HEK293T (cell line): Measurements from ENCODE around the gene EVC2.

ENCODE experiments used
- ARNT ChIP-seq: fragments of 450-650 bp; IDR thresholded peaks from 2 replicates; pipeline ENCODE4 v1.6.1; 2017; ENCODE audit warnings: mild to moderate bottlenecking
- BHLHE40 ChIP-seq: fragments of 450-650 bp; IDR thresholded peaks from 2 replicates; pipeline ENCODE4 v1.6.1; 2016; ENCODE audit warnings: mild to moderate bottlenecking, moderate library complexity, borderline replicate concordance
- CTBP1 ChIP-seq: fragments of 450-650 bp; IDR thresholded peaks from 2 replicates; pipeline ENCODE4 v1.6.1; 2016; ENCODE audit warnings: borderline replicate concordance
- ELF4 ChIP-seq: fragments of 450-650 bp; IDR thresholded peaks from 2 replicates; pipeline ENCODE4 v1.6.1; 2017; ENCODE audit warnings: antibody characterized with exemption
- FOXA1 ChIP-seq: fragments of 450-650 bp; IDR thresholded peaks from 2 replicates; pipeline ENCODE4 v1.6.1; 2016; ENCODE audit warnings: mild to moderate bottlenecking
- FOXK2 ChIP-seq: fragments of 450-650 bp; IDR thresholded peaks from 2 replicates; pipeline ENCODE4 v1.6.1; 2016; ENCODE audit warnings: mild to moderate bottlenecking
- FOXM1 ChIP-seq: fragments of 450-650 bp; IDR thresholded peaks from 2 replicates; pipeline ENCODE4 v1.6.1; 2017; ENCODE audit warnings: mild to moderate bottlenecking, borderline replicate concordance
- HDGF ChIP-seq: fragments of 450-650 bp; IDR thresholded peaks from 2 replicates; pipeline ENCODE4 v1.6.1; 2017; ENCODE audit warnings: antibody characterized with exemption, borderline replicate concordance
- L3MBTL2 ChIP-seq: fragments of 450-650 bp; conservative IDR thresholded peaks from 2 replicates; pipeline ENCODE4 v1.6.1; 2016; ENCODE audit warnings: mild to moderate bottlenecking
- LEF1 ChIP-seq: fragments of 450-650 bp; IDR thresholded peaks from 2 replicates; pipeline ENCODE4 v1.6.1; 2017; ENCODE audit warnings: mild to moderate bottlenecking, borderline replicate concordance
- SP1 ChIP-seq: fragments of 450-650 bp; IDR thresholded peaks from 2 replicates; pipeline ENCODE4 v1.6.1; 2017
- SUZ12 ChIP-seq: fragments of 450-650 bp; IDR thresholded peaks from 2 replicates; pipeline ENCODE4 v1.6.1; 2016; ENCODE audit warnings: mild to moderate bottlenecking
- TARDBP ChIP-seq: fragments of 450-650 bp; IDR thresholded peaks from 2 replicates; pipeline ENCODE4 v1.6.1; 2016
- TF ChIP-seq, protein P1 (sequence below): fragments of 450-650 bp; IDR thresholded peaks from 2 replicates; pipeline ENCODE4 v1.6.1; 2016

DNA sequence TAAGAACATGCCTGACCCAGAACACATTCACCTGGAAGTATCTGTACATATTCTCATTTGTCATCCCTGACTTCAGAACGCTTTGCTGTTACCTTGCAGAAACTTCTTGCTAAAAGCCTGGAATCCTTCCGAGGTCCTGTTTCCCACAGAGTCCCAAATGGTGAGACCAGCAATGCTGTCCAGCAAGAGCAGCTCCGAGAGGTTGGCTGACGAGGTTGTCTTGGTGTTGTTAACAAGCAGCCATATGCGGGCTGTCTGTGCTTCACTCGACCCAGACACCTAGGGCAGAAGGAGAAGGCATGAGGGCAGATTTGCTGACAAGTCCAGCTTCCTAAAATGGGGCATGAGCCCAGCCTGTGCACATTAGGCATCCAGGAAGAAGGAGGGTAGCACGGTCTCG, 19.3 kb downstream of the EVC2 start:
- TF ChIP-seq ARNT (no peak), TARDBP (no peak), SP1 (no peak), FOXK2 (no peak), BHLHE40 (no peak), SUZ12 (no peak), LEF1 (no peak), FOXM1 (no peak), CTBP1 (no peak), L3MBTL2 (no peak), FOXA1 (no peak), ELF4 (no peak), HDGF (no peak)
- TF ChIP-seq, protein P1, sequence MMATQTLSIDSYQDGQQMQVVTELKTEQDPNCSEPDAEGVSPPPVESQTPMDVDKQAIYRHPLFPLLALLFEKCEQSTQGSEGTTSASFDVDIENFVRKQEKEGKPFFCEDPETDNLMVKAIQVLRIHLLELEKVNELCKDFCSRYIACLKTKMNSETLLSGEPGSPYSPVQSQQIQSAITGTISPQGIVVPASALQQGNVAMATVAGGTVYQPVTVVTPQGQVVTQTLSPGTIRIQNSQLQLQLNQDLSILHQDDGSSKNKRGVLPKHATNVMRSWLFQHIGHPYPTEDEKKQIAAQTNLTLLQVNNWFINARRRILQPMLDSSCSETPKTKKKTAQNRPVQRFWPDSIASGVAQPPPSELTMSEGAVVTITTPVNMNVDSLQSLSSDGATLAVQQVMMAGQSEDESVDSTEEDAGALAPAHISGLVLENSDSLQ = no peak
